HG03045 (cell line): ENCODE measurements around the gene LRRC7.

Experiments
- ATAC-seq: cut with Tn5 transposase; IDR thresholded peaks from one replicate; pipeline ENCODE4 v1.9.1; 2021; ENCODE audit warnings: mild to moderate bottlenecking, moderate library complexity; ENCODE audit not compliant: unreplicated experiment

The LRRC7 gene

GRCh38 chr1:70083519-70083918, 515.8 kb downstream of the LRRC7 start:
- ATAC-seq: no peak

DNA sequence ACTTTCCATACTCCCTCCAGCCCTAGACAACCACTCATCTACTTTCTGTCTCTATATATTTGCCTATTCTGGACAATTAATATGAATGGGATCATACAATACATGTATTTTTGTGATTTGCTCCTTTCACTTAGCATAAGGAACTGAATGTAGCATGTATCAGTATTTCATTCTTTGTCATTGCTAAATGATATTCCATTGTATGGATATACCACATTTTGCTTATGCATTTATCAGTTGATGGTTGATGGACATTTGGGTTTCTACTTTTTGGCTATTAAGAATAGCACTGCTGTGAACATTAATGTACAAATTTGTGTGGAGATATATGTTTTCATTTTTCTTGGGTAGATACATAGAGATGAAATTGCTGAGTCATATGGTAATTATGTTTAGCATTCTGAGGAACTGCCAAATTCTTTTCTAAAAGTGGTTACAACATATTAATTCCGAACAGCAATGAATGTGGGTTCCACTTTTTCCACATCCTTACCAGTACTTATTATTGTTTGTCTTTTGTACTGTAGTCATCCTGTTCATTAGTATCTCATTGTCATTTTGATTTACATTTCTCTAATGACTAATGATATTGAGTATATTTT, 516.7 kb downstream of the LRRC7 start:
- no peak for ATAC-seq

- ATAC-seq: no peak
Observed at GRCh38 chr1:70085521-70085920, 517.8 kb downstream of the LRRC7 start.

- ATAC-seq: no peak
Observed at GRCh38 chr1:70086897-70087296, 519.2 kb downstream of the LRRC7 start.

DNA sequence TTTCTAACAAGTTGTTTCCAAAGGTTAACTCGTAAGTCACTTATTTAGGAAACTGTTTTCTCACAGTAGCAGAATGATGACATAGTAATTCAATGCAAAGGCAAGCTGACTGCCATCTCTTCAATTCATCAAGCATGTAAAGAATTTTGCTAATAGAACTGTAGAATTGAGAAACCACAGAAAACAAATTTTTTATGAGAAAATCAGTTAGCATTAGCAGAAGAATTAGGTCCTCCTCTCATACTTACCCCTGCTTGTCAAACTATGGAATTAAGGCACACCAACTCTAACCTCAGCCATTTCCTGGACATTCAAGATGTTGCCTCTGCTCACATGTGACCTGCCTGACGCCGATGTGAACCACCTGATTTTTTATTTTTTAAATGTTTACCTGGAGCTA, 522.4 kb downstream of the LRRC7 start:
- no peak for ATAC-seq

- ATAC-seq: no peak
Observed at GRCh38 chr1:70090875-70091274, 523.2 kb downstream of the LRRC7 start.

DNA sequence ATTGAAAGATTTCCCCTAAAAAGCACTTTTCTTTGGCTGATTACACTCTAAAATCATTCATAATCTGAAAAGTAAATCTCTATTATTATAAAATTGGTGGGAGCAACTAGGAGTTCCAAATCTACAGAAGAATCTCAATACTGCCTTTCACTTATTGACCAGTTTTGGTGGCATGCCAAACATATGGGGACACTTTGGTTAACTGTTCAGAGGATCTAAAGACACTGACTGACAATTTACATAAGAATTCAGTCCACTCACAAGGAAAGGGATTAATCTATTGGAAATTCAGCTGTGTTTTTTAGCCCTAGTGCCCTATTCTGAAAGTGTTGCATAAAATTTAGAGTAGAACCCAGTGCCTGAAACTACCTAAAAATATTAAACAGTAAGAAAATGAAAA, 524.1 kb downstream of the LRRC7 start:
- ATAC-seq: no peak

DNA sequence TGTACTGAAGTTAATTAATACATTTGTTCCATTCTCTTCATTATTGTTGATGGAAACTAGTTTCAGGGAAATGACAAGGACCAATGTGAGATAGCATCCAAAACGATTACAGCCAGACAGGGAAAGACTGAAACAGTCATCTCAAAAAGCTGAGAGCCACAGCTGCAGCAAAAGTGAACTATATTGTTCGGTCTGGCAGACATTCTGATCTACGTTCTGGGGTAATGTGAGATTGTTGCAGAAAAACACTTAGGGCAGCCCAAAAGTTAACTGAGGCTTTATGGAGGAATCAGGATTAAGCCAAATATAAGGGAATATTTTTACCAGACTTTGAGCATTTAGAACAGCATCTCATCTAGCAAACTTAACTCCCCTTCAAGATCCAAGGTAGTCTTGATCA, 524.8 kb downstream of the LRRC7 start:
- ATAC-seq: no peak

- ATAC-seq: no peak
Observed at GRCh38 chr1:70093250-70093975, 525.7 kb downstream of the LRRC7 start.

GRCh38 chr1:70101231-70101630, 533.5 kb downstream of the LRRC7 start:
- ATAC-seq: no peak

DNA sequence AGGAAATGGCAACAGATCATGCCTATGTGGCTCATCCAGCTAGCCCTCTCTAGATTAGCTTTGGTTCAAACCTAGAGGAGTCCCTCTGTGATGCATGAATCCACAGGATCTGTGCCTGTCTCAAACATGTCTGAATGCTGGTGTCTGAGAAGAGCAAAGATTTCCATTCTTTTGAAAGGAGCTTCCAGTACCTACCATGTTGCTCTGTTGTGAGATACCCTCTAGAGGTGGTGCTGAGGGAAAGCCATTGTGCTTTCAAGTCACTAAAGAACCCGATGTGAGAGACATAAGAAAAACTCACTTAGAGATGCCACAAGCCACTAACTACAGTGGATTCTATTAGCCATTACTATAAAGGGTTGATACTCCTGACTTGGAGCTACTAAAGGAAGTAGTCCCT, 534.1 kb downstream of the LRRC7 start:
- ATAC-seq: no peak

- ATAC-seq: no peak
Observed at GRCh38 chr1:70103770-70104169, 536.0 kb downstream of the LRRC7 start.

- ATAC-seq: no peak
Observed at GRCh38 chr1:70109241-70109640, 541.5 kb downstream of the LRRC7 start.

- ATAC-seq: no peak
Observed at GRCh38 chr1:70112838-70113237, 545.1 kb downstream of the LRRC7 start.

DNA sequence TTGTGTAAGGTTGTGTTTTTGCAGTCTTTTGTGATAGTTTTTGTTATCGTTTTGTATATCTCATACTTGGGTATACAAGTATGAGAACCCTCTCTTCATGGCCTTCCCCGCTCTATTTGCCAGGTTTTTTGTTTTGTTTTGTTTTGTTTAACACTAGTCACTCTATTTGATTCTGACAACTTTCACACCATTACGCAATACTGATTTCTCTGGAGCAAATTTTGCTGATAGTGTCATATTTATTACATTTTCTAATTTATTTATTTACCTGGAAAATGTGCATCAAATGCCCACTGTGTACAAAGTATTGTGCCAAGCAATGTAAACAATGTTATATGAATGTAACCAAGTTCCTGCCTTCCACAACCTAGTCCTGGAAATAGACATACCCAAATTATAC, 547.6 kb downstream of the LRRC7 start:
- ATAC-seq: no peak

- ATAC-seq: no peak
Observed at GRCh38 chr1:70117046-70117445, 549.3 kb downstream of the LRRC7 start.

GRCh38 chr1:70134148-70134547, 566.4 kb downstream of the LRRC7 start:
- no peak for ATAC-seq

GRCh38 chr1:70140343-70140742, 572.6 kb downstream of the LRRC7 start:
- ATAC-seq: no peak

DNA sequence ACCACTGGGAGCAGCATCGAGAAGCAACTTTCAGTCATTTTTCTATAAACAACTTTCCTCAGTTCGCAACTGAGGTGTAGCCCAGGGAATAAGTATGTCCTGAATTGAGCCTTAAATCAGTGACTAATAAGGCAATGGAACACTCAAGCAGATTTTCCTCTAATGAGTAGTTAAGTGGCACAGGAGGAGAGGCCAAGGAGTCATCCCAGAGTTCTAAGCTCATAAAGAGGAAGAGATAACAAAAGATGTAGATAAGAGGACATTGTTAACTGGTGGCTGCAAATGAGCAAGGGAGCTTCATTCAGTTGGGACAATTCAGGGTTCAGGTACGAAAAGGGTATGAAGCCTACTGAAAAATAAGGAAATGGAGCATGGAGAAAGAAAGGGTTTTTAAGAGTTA, 573.2 kb downstream of the LRRC7 start:
- ATAC-seq: no peak

DNA sequence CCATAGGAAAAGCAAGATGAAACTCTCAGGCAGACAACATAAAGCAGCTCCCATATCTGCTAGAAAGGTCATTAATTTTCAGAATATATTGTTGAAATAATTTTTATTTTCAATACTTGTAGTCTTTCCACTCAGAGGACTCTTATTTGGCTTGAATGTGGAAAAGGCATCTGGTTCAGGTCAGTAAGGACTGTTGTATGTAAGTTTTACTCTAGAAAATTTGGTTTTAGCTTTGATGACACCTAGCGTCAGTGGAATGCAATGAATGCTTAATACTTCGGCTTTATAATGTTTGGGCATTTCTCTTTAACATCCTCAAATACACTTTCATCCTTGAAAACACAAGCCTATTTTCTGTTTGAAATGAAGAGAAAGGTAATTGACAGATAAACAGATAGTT, 574.4 kb downstream of the LRRC7 start:
- ATAC-seq: no peak

- ATAC-seq: no peak
Observed at GRCh38 chr1:70143048-70143659, 575.4 kb downstream of the LRRC7 start.

DNA sequence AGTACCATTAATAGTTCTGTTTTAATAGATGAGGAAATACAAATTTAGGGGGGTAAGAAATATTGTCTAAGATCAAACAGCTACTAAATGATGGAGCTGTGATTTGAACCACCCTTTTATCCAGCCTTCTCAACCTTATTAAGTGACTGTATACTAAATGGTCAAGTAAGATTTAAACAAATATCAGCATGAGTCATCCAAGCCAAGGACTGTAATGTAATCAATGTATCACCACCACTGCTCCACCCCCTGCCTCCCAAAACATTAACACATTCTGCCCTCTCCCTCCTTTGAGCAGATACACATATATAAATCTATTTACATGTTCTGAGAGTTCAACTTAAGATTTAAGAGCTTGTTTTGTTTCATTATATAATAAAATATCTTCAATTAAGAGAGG, 578.8 kb downstream of the LRRC7 start:
- no peak for ATAC-seq
